Prostate gland (tissue), 2 donors: ENCODE results near the gene SEMA3A. TPM values are rescaled to one million over a fixed set of nuclear protein-coding genes. Genes with fewer than 3 reads are reported as not detected.

Source experiments
- DNase-seq: peaks from one replicate; pipeline ENCODE4 v3.0.0-alpha.2; 2019; ENCODE audit warnings: low spot score
- H3K27ac ChIP-seq, 2 donors: fragments of 200-600 bp; sonication (generic); 2 replicates each; pipeline ENCODE4 v1.5.1; 2017 to 2019
- H3K27me3 ChIP-seq: fragments of 200-600 bp; sonication (generic); replicated peaks from 2 replicates; pipeline ENCODE4 v1.5.1; 2019; ENCODE audit not compliant: insufficient read depth
- H3K36me3 ChIP-seq, 2 donors: fragments of 200-600 bp; sonication (generic); 1 replicate in 1 of 2; 2 replicates in 1 of 2; pipeline versions ENCODE4 v1.5.1 to v1.8.1; 2017 to 2019
- H3K4me1 ChIP-seq: fragments of 200-600 bp; sonication (generic); replicated peaks from 2 replicates; pipeline ENCODE4 v1.5.1; 2019
- H3K4me3 ChIP-seq, 2 donors: fragments of 200-600 bp; sonication (generic); 2 replicates each; pipeline ENCODE4 v1.5.1; 2017 to 2019
- H3K9me3 ChIP-seq: fragments of 200-600 bp; sonication (generic); 2 replicates; pipeline ENCODE4 v1.5.1; 2017
- POLR2A ChIP-seq: fragments of 450-650 bp; IDR thresholded peaks from one replicate; pipeline ENCODE4 v1.6.1; 2016; ENCODE audit warnings: antibody characterized with exemption, mild to moderate bottlenecking
- POLR2AphosphoS5 ChIP-seq: sonication (generic); formaldehyde crosslinking; IDR thresholded peaks from one replicate; pipeline ENCODE4 v1.6.1; 2017; ENCODE audit warnings: antibody characterized with exemption
- WGBS: methylation state at CpG from one replicate; pipeline ENCODE4 v1.1.5; 2018; 5-methylcytosine and 5-hydroxymethylcytosine counted together
- intact Hi-C: fragments of 100-400 bp; cut with DNase I; formaldehyde crosslinking; loops from one replicate; pipeline ENCODE4 v1.14.2; 2022
- total RNA-seq, 2 donors: library from RNA; depleted of rRNA; stranded (reverse); fragments of >200 nt; gene quantifications; one replicate each; pipeline ENCODE4 v1.1.0, GENCODE V29; 2016
- TF ChIP-seq, protein P1 (sequence below), 4 experiments: fragments of 200-600 bp in 2 of 4; fragments of 450-650 bp in 2 of 4; sonication (generic) in 2 of 4; IDR thresholded peaks; 1 replicate in 3 of 4; 2 replicates in 1 of 4; pipeline ENCODE4 v1.5.1; 2016 to 2019; ENCODE audit warnings: antibody characterized with exemption in 4 of 4, mild to moderate bottlenecking in 2 of 4, moderate library complexity in 2 of 4

SEMA3A gene
- total RNA-seq, 2 donors from 2014 or later: 1.6 to 1.9 TPM

DNA sequence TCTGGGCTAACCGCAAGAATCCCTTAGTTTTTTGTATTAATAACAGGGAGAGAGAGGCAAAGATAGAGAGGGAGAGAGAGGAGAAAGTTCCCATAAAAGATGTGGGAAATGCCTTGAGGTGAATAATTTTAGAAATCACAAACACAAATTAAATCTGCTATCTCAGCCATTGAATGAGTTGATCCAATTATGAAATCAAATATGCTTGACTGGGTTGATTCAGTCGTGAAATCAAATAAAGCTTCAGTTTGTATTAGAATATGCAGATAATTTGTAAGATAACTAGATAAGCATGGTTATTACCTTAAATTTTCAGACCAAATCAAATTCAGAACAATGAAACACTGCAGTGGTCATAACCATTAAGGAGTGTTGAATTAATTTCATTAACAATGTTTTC lies 68.9 kb downstream of the SEMA3A start:
- Histone ChIP-seq H3K4me3 (no peak overlapping the region), H3K4me1 (no peaks in the 10 kb centered on the region), H3K27ac (no peak overlapping the region), H3K36me3 (no peaks in the 10 kb centered on the region), H3K9me3 (no peaks in the 10 kb centered on the region), H3K27me3 (no peaks in the 10 kb centered on the region)
- WGBS: 79% methylated on average over 2 of the region's 2 CpGs
- TF ChIP-seq POLR2AphosphoS5: no peak
- TF ChIP-seq, protein P1, sequence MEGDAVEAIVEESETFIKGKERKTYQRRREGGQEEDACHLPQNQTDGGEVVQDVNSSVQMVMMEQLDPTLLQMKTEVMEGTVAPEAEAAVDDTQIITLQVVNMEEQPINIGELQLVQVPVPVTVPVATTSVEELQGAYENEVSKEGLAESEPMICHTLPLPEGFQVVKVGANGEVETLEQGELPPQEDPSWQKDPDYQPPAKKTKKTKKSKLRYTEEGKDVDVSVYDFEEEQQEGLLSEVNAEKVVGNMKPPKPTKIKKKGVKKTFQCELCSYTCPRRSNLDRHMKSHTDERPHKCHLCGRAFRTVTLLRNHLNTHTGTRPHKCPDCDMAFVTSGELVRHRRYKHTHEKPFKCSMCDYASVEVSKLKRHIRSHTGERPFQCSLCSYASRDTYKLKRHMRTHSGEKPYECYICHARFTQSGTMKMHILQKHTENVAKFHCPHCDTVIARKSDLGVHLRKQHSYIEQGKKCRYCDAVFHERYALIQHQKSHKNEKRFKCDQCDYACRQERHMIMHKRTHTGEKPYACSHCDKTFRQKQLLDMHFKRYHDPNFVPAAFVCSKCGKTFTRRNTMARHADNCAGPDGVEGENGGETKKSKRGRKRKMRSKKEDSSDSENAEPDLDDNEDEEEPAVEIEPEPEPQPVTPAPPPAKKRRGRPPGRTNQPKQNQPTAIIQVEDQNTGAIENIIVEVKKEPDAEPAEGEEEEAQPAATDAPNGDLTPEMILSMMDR (IDR thresholded peaks at IDR 0.05): no peak
- no peak for TF ChIP-seq POLR2A
- intact Hi-C loops: no loop called here
- DNase-seq: no peak

DNA sequence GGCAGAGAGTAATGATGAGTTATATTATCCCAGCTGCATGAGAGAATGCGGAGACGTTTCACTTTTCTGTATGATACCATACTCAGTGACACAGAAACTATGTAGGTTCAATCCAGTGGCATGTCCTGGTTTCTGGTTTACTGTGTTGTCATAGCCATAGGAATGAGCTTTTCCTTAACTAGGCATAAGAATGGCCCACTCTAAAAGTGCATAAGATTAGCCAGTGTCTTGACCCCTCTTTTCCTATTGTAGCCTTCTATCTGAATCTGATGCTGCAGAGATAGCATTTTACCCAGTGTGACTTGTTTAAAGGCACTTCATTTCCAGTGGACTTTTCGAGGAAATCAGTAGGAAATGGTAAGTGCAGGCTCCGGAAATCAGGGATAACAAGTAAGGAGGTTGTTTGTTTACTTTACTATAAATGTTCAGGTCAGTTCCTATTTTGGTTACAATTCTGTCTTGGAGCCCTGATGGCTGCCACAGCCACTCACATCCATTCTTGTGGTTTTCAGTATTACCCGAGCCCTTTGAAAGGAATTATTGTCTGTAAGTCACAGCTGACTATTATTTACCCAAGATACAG lies 70.5 kb downstream of the SEMA3A start:
- Histone ChIP-seq H3K36me3 (no peaks in the 10 kb centered on the region), H3K9me3 (no peaks in the 10 kb centered on the region), H3K27me3 (no peaks in the 10 kb centered on the region), H3K4me3 (no peak overlapping the region), H3K27ac (no peak overlapping the region), H3K4me1 (no peaks in the 10 kb centered on the region)
- no peak for DNase-seq
- 58% methylated on average over 5 of the region's 5 CpGs for WGBS
- intact Hi-C loops: no loop called here
- no peak for TF ChIP-seq POLR2A
- no peak for TF ChIP-seq POLR2AphosphoS5
- TF ChIP-seq, protein P1 (IDR thresholded peaks at IDR 0.05): no peak

DNA sequence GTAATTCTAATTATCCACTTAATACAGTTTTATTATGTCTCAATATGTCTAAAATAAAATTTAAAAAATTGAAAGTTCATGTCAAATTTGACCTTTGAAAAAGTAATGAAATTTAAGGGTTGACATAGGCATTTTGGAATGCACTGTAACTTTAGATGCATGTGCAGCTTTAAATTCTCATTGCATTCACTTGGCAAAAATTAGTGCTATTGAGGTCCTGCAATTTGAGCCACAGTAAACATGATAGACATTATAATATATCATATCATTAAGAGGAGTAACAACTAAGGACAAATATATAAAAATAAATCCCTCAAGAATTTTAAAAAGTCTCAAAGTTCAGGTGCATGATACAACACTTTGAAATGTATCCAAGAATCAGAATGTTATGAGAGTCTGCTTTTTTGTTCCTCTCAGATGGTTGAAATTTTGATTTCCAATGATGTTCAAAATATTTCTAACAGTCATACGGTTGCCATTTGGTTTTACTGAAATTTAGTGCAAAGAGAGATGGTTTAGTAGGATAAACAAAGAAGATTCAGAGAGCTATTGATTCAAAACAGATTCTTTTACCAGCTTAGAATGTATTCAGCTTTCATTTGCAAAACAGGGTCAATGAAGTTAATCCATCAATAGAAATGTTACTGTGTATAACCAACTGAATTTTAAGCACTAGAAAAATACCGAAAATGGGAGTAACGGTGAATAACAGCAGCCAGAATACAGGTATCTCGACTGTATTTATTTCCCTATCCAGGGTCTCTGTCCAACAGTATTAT lies 71.8 kb downstream of the SEMA3A start:
- no peak for DNase-seq
- TF ChIP-seq POLR2AphosphoS5 (no peak), POLR2A (no peak)
- TF ChIP-seq, protein P1 (IDR thresholded peaks at IDR 0.05): no peak
- no peaks in the 10 kb centered on the region for H3K36me3 ChIP-seq
- intact Hi-C loops: no loop called here
- H3K27ac ChIP-seq: no peak overlapping the region
- H3K9me3 ChIP-seq: no peaks in the 10 kb centered on the region
- H3K27me3 ChIP-seq: no peaks in the 10 kb centered on the region
- no peaks in the 10 kb centered on the region for H3K4me1 ChIP-seq
- no peak overlapping the region for H3K4me3 ChIP-seq
- WGBS: 90% methylated on average over 4 of the region's 4 CpGs

DNA sequence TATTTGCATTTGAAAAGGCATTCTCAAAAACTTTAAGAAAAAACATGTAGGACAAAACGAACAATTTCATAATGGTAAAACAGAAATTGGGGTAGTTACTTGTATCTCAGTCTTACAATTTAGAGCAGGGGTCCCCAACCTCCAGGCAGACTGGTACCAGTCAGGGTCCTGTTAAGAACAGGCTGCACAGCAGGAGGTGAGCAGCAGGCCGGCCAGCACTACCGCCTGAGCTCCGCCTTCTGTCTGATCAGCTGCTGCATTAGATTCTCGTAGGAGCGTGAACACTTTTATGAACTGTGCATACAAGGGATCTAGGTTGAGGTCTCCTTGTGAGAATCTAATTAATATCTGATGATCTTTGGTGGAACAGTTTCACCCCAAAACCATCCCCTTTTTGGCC lies 77.3 kb downstream of the SEMA3A start:
- intact Hi-C loops: no loop called here
- H3K4me1 ChIP-seq: no peaks in the 10 kb centered on the region
- no peaks in the 10 kb centered on the region for H3K9me3 ChIP-seq
- no peak overlapping the region for H3K27ac ChIP-seq
- H3K27me3 ChIP-seq: no peaks in the 10 kb centered on the region
- DNase-seq: no peak
- no peaks in the 10 kb centered on the region for H3K36me3 ChIP-seq
- no peak for TF ChIP-seq POLR2A
- TF ChIP-seq, protein P1 (IDR thresholded peaks at IDR 0.05): no peak
- no peak for TF ChIP-seq POLR2AphosphoS5
- 96% methylated on average over 6 of the region's 6 CpGs for WGBS
- H3K4me3 ChIP-seq: no peak overlapping the region
